ENCODE measurements around the gene ZNF8.
"Not testable (repeated sequence)": the region's sequence is repeated elsewhere in the genome, so short reads cannot be mapped to it uniquely, and the experiment has no call there.

Gene ZNF8

DNA sequence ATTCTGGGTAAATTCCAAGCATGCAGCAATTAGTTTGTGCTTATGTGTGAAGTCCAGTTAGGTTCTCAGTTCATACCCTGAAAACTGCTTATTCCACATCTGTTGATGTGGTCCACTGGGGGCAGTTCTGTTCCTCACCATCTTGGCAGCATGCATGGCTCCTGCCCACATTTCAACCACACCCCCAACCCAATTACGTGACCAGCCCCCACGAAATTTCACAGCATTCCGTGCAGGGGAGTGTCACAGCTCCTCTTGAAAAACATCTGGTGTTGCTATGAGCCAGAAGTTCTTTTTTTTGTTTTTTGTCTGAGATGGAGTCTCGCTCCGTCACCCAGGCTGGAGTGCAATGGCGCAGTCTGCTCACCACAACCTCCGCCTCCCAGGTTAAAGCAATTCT lies 17.3 kb downstream of the ZNF8 start:
- no peak for DNase-seq (ENCODE audit: low read depth in 2 of 2)

DNA sequence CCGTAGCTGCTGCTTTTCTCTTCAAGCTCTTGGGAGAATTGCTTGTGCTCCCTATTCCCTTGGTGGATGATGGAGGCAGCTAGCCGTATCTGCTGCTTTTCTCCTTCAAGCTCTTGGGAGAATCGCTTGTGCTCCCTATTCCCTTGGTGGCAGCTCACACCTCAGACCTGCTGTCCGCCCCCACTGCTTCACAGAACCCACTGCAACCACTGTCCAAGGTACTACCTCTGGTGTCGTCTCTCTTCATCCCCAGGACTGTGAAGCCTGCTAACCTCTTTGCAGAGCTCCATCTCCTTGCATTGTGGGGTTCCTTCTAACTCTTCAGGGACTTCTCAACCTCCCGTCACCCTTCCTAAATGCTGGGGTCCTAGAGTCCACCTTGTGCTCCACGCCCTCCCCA lies 21.9 kb downstream of the ZNF8 start:
- no peak for DNase-seq (ENCODE audit: low read depth in 2 of 2)

DNA sequence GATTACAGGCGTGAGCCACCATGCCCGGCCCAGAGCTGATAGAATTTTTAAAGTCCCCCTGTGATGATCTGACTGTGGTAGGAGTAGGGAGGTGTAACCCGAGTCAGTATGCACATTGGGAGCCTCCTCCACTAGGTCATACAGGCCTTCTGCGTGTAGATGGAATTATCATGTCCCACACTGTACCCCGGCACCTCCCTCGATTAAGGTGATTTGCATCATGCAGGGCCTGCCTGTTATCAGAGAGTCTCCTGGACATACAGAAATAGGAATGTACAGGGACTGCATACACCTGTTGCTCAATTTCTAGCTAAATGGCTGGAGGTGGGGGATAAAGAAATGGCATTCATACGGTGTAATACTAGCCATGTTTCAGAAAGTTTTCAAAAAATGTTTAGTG lies 25.5 kb downstream of the ZNF8 start:
- DNase-seq (ENCODE audit: low read depth in 2 of 2): no peak

DNA sequence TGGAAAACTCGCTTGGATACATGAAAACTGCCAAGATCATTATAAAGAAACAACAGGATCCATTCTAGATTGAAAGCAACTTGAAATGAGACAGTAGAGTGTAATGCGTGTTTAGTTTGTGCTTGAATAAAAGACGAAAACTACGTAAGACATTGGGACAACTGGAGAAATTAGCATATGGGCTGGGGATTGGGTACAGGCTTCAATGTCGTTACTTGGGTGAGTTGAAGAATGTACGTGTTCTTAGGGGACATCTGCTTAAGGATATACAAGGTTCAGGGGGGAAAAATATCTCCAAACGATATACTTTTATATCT lies 26.0 kb downstream of the ZNF8 start:
- DNase-seq (ENCODE audit: low read depth in 2 of 2): no peak

DNA sequence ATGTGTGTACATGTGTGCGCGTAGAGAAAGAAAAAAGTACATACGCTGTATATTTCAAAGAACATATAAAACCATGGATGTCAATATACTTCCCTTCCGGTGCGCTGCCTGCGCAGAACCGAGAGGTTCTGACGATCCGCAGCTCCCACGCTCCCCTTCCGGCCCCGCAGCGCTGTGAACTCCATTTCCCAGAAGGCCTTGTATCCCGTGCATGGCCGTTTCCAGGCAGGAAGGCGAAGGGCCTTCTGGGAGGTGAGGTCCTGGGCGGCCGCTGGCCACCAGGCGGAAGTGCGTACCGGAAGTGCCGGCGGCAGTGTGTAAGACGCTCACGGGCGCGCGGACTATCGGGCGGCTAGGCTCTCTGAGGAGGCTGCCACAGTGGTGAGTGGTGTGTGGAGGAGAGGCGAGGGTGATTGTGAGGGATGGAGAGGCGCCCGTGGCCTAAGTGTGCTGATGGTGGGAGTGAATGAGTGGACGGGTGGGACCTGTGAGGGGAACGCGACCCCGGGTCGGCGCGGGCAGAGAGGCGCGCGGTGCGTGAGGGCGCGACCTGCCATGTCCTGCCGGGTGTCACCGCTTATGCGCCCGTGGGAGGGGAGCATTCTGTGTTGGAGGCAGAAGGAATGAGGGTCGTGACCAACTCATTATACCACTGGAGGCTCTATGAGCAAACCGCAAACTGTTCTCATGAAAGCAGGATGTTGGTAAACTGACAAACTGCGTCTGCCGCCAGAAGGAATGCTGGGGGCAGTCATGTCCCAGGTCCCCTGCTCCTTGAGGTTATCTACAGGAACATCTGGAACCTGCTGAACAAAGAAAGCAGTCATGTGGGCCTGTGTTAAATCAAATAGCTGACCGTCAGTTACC lies 26.5 kb downstream of the ZNF8 start, which contains the start of gene ERVK3-1:
ERVK3-1 (plus strand) TSS at position 313 of the 867 bp plus-strand sequence. CDS start 6,792 bp downstream, outside the sequence.
- peak; percentile 79 to 87 for DNase-seq (ENCODE audit: low read depth in 2 of 2)

DNA sequence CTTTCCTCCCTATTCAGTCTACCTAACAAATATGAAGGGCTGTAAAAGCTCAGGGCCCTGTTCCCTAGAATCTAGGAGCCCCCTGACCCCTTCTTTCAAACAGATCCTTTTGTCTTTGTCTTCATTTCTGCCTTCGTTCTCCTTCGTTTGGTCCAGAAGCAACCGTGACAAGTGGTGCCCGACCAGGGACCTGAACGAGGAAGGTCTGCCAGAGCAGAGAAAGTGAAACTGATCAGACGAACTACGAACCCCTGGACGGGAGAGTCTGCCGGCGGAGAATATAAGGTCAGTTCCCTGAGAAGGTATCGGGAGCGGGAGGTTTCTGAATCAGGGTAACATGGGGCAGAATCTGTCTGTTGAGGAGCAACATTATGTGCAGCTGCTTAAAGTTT lies 27.2 kb downstream of the ZNF8 start:
- DNase-seq (ENCODE audit: low read depth in 2 of 2): no peak

DNA sequence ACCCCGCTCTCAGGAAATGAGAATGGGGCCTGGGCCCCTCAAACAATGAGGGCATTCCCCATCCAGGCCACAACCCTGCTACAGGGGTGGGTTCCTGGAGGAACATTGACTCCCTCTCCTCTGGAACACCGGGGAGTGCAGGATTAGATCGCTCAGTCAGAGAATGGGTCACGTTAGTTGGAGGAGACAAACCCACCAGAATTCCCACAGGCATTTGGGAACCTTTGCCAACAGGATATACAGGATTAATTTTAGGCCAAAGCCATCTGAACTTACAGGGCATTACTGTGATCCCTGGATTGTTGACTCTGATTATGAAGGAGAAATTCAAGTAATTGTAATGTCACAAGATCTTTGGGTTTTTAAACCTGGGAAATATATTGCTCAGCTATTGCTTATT lies 29.0 kb downstream of the ZNF8 start:
- no peak for DNase-seq (ENCODE audit: low read depth in 2 of 2)

DNA sequence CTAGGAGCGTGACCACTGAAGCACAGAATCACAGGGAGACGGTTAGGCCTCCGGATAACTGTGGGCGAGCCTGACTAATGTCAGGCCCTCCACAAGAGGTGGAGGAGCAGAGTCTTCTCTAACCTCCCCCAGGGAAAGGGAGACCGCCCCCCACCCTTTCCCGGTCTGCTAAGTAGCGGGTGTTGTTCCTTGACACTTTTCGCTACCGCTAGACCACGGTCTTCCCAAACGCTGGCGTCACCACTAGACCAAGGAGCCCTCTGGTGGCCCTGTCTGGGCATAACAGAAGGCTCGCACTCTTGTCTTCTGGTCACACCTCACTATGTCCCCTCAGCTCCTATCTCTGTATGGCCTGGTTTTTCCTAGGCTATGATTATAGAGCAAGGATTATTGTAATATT lies 31.9 kb downstream of the ZNF8 start:
- not testable (repeated sequence) for DNase-seq (ENCODE audit: low read depth in 2 of 2)

DNA sequence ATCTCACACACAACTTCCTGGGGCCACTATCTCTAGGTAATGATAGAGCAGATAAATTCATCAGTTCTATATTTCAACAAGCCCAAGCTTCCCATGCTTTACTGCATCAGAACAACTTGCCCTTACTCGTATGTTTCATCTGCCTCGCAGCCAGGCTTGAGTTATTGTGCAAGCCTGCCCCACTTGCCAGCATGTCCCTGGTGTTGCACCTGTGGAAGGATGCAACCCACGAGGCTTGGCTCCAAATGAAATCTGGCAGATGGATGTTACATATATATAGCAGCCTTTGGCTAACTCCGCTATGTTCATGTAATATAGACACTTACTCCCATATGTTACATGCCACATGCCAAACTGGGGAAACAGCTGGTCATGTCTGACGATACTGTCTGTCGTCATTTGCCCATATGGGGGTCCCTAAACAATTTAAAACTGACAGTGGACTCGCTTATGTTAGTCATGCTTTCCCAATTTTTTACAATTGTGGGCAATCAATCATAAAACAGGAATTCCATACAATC lies 32.6 kb downstream of the ZNF8 start:
- no peak for DNase-seq (ENCODE audit: low read depth in 2 of 2)

DNA sequence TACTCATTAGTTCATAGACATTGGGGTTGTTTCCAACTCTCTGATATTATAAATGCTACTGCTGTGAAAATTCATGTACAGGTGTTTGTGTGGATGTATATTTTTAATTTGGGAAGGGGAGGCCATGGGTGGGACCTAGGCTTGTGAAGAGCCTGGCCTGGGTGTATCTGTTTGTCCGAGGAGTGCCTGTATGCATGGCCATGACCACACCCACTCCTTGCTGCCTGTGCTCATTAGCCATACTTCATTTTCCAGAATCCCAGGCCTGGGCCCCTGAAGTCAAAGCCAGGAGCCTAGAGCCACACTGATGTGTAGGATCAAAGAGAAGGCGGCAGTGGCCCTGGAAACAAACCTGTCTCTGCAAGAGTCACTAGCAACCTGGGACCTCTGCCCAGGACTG lies 36.8 kb downstream of the ZNF8 start:
- no peak for DNase-seq (ENCODE audit: low read depth in 2 of 2)

DNA sequence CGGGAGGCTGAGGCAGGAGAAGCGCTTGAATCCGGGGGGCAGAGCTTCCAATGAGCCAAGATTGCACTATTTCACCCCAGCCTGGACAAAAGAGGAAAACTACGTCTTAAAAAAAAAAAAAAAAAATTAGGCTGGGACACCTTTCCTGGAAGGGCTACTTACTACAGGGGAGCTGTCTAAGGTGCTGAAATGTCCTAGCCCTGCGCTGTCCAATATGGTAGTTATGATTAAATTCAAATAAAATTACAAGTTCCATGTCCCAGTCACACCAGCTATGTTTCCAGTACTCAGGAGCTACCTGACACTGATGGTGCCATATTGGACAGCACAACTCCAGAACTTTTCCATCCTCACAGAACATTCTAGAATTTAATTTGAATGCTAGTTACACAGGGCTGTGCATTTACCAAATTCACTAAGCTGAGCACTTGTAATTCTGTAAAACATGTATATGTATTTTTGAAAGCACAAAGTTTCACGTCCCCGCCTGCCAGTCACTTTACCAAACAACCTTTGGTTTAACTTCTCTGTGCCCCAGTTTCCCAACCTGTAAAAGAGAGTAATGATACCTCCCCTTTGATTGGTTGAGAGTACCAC lies 38.8 kb downstream of the ZNF8 start:
- no peak for DNase-seq (ENCODE audit: low read depth in 2 of 2)

DNA sequence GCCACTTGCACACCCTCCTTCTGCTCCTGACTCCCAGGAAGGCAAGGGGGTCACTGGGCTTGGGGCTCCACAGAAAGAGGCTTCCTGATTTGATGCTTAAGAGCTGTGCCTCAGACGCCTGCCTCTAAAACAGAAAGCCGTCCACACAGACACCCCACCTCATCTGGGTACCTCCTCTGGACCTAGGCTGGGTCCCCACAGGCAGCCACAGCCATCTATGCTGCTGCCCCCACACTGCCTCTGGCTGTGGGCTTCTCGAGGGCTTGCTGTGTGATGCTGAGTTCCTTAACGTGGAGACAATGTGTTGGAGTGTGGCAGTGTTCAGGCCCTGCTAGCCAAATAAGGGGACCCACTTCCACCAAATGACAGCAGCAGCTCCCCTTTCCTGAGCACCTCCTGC lies 39.5 kb downstream of the ZNF8 start:
- no peak for DNase-seq (ENCODE audit: low read depth in 2 of 2)

DNA sequence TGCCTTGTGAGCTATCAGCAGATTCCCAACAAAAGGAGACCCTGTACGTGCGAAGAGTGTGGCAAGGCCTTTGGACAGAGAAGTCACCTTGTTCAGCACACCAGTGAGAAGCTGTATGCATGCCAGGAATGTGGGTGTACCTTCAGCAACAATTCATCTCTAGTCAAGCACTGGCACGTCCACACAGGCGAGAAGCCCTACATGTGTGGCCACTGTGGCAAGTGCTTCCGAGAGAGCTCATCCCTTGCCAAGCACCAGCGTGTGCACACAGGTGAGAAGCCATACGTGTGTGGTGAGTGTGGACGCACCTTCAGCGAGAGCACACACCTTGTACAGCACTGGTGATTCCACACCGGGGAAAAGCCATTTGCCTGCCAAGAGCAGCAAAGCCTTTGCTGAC lies 40.5 kb downstream of the ZNF8 start:
- no peak for DNase-seq (ENCODE audit: low read depth in 2 of 2)

DNA sequence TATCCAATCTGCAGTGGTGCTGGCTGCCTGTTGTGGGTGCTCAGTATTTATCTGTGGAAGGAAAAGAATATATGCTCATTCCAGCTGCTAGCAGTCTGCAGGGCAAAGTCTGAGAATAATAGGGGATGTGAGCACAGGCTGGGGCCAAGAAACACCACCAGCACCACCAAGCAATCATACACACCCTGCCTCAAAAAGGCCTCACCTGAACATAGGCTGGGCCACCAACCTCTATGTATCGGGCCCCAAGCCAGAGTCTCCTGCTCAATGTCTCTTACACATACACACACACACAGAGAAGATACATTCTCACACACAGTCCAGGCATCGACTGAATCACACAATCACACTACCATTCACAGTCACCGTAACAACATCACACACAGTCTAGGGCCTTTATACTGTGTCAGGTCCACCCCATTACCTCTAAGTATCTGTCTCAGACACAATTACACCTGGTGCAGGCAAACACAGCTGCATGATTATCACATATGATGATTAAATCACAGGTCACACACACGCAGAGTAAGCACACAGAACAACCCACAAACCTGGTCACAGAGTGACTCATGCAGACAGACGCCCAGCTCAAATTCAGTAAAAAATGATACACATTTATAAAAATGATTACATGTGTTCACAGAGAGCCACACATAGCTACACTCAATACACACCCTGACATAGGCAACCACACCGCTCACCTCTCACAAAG lies 46.7 kb downstream of the ZNF8 start:
- DNase-seq (ENCODE audit: low read depth in 2 of 2): no peak

DNA sequence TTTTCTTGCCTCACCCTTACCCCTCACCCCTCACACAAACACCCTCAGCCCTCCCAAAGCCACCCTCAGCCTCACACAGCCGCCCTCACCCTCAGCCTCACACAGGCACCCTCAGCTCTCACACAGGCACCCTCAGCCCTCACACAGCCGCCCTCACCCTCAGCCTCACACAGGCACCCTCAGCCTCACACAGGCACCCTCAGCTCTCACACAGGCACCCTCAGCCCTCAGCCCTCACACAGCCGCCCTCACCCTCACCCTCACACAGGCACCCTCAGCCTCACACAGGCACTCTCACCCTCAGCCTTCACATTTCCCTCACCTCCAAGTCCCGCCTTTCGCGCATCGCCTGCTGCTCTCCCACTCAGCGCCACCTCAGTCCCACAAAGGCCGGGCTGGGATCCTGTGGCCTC lies 47.8 kb downstream of the ZNF8 start:
- no peak for DNase-seq (ENCODE audit: low read depth in 2 of 2)

DNA sequence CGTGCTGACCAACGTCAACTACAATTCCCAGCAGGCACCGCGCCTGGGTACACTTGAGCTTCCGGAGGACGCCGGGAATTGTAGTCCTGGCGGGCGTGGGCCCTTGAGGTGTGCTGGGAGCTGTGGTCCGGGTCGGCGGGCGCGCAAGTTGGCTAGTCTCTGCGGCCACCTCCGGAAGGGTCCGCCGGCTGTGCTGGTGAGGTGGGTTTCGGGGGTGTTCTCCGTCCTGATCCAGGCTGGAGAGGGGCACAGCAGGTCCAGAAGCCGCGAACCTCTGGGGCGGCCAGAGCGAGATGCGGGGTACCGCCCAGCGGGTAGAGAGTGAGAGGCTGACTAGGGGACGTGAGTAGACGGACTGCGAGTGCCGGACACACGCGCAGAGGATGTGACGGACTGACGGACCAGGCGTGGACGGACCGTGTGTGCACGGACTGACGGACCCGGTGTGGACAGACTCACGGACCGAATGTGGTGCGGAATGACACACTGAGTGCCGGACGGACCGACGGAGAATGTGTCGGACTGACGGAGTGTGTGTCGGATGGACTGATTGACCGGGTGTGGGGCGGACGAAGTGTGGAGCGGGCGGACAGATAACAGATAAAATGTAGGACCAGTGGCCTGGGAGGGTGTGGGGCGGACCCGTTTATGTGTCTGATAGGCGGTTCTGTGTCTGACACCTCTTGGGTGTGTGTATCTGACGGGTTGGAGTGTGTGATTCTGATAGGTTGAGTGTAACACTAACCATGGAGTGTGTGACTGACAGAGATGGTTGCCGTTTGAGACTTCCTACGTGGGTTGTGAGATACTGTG lies 48.4 kb downstream of the ZNF8 start, which contains the start of gene ZSCAN22:
ZSCAN22 (plus strand) TSS at position 81 of the 813 bp plus-strand sequence. CDS start 7,809 bp downstream, outside the sequence.
- peak; percentile 76 to 77 for DNase-seq (ENCODE audit: low read depth in 2 of 2)

DNA sequence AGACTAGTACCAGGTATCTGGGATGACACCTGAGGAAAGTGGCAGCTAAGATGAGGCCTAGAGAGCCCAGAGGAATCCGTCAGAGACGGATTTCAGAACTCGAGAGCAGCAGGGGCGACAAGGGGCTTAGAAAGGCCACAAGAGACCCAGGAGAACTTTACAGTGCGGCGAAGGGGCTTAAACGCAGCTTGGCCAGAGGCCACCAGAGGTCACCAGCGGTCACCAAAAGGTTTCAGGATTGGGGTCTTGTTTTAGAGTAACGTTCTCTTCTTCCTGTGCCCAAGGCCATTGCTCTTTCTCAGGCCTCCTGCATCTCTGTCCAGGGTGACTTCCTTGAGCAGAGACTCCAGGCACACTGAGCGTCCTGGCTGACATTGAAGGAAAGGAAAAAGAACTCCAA lies 50.2 kb downstream of the ZNF8 start:
- DNase-seq (ENCODE audit: low read depth in 2 of 2): no peak

DNA sequence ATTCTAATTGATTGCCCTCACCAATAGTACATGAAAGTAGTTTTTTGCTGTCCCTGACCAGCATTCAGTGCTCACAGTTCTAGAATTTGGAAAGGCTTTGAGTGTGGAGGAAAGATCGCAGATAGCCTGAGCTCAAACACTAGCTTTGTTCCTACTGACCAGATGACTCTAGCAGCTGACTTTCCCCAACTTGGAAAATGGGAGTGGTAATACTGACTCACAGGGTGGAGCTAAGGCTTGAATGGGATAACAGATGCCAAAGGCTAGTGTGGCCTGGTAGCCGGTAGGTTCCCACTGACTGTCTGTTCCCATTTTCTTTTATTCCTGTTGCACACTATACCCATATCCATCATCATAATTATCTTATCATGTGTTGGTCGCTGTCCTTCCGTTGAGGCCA lies 51.7 kb downstream of the ZNF8 start:
- no peak for DNase-seq (ENCODE audit: low read depth in 2 of 2)

DNA sequence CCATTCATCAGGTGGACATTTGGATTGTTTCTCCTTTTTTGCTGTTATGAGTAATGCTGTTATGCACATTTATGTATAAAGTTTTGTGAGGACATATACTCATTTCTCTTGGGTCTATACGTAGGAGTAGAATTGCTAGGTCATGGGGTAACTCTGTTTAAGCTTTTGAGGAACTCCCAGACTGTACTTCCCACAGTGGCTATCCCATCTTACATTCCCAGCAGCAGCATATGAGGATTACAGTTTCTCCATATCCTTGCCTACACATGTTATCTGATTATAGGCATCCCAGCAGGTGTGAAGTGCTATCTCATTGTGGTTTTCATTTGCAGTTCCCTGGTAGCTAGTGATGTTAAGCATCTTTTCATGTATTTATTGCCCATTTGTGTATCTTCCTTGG lies 53.9 kb downstream of the ZNF8 start:
- DNase-seq (ENCODE audit: low read depth in 2 of 2): no peak

DNA sequence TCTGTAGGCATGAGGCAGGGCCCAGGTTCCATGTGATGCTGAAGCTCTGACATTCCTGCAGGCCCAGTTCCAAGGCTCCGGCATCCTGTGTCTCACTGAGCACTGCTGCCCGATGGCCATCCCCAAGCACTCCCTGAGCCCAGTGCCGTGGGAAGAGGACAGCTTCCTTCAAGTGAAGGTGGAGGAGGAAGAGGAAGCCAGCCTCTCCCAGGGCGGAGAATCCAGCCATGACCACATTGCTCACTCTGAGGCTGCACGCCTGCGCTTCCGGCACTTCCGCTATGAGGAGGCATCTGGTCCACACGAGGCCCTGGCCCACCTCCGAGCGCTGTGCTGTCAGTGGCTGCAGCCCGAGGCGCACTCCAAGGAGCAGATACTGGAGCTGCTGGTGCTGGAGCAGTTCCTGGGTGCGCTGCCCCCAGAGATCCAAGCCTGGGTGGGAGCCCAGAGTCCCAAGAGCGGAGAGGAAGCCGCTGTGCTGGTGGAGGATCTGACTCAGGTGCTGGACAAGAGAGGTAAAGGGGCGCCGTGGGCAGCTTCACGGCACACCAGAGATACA lies 56.0 kb downstream of the ZNF8 start:
- DNase-seq (ENCODE audit: low read depth in 2 of 2): no peak

DNA sequence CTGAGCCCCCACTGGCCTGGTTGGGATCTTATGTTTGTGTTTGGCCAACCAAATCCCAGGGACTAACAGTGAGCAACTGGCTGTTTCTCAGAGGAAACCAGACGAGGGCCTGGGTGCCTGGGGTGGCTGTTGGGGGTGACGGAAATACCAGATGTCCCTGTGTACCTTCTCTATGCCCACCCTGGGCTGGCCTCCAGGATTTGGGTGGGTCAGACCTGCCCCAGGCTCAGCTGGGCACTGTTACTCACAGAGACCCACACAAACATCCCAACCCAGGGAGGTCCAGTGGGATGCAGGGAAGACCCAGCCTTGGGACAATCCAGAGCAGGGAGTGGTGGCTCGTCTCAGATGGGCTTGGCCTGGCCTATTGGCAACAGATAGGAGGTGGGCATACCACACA lies 56.9 kb downstream of the ZNF8 start:
- no peak for DNase-seq (ENCODE audit: low read depth in 2 of 2)
